ENCODE results near the gene HOXC11.

The HOXC11 gene

DNA sequence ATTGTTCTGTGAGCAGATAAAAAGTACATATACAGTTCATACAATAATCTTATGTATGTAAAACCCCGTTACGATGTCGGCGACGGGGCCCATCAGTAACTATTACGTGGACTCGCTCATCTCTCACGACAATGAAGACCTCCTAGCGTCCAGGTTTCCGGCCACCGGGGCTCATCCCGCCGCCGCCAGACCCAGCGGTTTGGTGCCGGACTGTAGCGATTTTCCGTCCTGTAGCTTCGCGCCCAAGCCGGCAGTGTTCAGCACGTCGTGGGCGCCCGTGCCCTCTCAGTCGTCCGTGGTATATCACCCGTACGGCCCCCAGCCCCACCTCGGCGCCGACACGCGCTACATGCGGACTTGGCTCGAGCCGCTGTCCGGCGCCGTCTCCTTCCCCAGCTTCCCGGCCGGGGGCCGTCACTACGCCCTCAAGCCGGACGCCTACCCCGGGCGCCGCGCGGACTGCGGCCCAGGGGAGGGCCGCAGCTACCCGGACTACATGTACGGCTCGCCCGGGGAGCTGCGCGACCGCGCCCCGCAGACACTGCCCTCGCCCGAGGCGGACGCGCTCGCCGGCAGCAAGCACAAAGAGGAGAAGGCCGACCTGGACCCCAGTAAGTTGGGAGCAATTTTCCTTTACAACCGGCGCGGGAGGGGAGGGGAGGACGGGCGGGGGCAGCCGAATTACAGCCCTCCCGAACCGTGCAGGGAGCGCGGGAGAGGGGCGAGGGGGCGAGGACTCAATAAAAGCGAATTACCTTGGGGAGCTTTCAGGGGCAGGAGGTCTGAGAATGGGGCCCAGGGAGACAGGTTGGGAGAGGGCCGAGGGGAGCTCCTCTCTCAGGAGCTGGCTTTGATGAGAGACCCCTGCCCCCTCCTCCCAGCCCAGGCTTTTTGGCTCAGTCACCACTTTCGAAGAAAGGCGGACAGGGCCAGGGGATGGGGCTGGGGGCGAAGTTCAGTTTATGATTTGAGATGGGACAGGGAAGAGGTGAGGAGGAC is 27.5 kb downstream of the HOXC11 start, which contains the start of gene HOXC9:
Gene HOXC9 (plus strand): TSS at position 46 of the 999 bp plus-strand sequence. CDS start 28 bp downstream, at position 74.
- DNase-seq (ENCODE audit: insufficient read length, low spot score) (no peak), FAIRE-seq (no peak)
- TF ChIP-seq PAX5 (IDR thresholded peaks at IDR 0.05; ENCODE audit: insufficient read depth, low read length, severe bottlenecking): no peak
- TF ChIP-seq SPI1 (IDR thresholded peaks at IDR 0.05; ENCODE audit: low read depth, low read length): no peak
- TF ChIP-seq POU2F2 (IDR thresholded peaks at IDR 0.05; ENCODE audit: low read depth, low read length): no peak
- no peak for TF ChIP-seq TAF1 (IDR thresholded peaks at IDR 0.05; ENCODE audit: low read depth, low read length)
- TF ChIP-seq POLR2A (IDR thresholded peaks at IDR 0.05; ENCODE audit: low read depth, low read length): no peak
- TF ChIP-seq POLR2AphosphoS5 (IDR thresholded peaks at IDR 0.05; ENCODE audit: low read depth, low read length): no peak

DNA sequence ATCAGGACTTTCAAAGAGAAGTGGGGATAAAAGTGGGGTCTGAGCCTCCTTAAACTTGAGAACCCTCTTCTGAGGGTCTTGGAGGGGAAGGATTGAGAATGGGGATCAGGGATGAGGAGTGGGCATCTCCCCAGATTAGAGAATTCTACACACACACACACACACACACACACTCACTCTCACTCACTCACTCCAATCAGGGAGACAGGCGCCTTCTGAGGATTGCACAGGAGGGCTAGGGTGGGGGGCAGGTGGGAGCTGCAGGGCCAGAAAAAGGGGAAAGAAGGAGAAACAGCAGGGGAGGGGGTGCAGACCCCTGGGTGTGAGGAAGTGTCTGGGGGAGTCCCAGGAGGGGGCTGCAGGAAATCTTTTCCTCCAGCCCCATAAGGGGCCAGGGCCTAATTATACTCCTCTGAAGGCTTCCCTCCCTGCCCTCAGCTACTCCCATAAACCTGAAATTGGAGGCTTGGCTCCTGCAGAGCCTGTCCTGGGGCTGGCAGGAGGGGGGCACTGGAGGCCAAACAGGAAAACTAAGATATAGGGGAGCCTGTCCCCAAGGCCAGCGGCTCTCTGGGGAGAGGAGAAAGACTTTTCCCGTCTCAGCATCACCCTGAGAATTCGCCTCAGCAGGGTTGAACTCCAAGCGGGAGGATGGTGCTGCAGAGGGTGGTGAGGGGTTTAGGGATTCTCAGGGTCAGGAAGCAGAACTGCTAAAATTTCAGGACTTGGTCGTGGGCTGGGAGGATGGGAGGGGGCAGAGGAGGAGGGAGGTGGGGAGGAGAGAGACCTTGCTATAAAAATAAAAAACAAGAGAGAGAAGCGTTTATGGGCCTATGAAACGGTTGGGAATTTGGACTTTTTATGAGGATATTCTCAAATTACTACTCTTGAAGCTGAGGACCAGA is 28.6 kb downstream of the HOXC11 start:
- DNase-seq (ENCODE audit: insufficient read length, low spot score): no peak
- TF ChIP-seq PAX5 (IDR thresholded peaks at IDR 0.05; ENCODE audit: insufficient read depth, low read length, severe bottlenecking): no peak
- no peak for TF ChIP-seq SPI1 (IDR thresholded peaks at IDR 0.05; ENCODE audit: low read depth, low read length)
- no peak for TF ChIP-seq POLR2A (IDR thresholded peaks at IDR 0.05; ENCODE audit: low read depth, low read length)
- no peak for TF ChIP-seq POLR2AphosphoS5 (IDR thresholded peaks at IDR 0.05; ENCODE audit: low read depth, low read length)
- TF ChIP-seq TAF1 (IDR thresholded peaks at IDR 0.05; ENCODE audit: low read depth, low read length): no peak
- TF ChIP-seq POU2F2 (IDR thresholded peaks at IDR 0.05; ENCODE audit: low read depth, low read length): no peak
- no peak for FAIRE-seq

DNA sequence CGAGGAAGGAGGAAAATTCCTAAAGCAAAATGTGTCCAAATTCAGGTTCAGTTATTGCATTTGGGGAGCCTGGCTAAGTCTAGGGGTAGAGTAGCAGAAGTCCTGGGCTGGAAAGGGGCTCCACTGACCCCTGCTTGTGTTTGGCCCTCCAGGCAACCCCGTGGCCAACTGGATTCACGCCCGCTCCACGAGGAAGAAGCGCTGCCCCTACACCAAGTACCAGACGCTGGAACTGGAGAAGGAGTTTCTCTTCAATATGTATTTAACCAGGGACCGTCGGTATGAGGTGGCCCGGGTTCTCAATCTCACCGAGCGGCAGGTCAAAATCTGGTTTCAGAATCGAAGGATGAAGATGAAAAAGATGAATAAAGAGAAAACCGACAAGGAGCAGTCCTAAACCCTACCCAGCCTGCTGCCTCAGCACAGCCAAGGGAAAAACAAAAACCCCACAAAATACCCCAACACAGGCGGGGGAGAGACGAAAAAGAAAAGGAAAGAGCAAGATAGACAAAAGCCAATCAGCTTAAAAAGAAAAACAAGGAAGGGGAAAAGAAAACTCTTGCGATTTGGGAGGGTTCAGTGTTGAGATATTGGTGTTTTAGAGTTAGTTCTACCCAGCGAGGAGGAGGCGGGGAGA is 29.5 kb downstream of the HOXC11 start:
- FAIRE-seq: no peak
- DNase-seq (ENCODE audit: insufficient read length, low spot score): no peak
- TF ChIP-seq TAF1 (IDR thresholded peaks at IDR 0.05; ENCODE audit: low read depth, low read length) (no peak), POLR2A (IDR thresholded peaks at IDR 0.05; ENCODE audit: low read depth, low read length) (no peak), POU2F2 (IDR thresholded peaks at IDR 0.05; ENCODE audit: low read depth, low read length) (no peak), PAX5 (IDR thresholded peaks at IDR 0.05; ENCODE audit: insufficient read depth, low read length, severe bottlenecking) (no peak), POLR2AphosphoS5 (IDR thresholded peaks at IDR 0.05; ENCODE audit: low read depth, low read length) (no peak), SPI1 (IDR thresholded peaks at IDR 0.05; ENCODE audit: low read depth, low read length) (no peak)

DNA sequence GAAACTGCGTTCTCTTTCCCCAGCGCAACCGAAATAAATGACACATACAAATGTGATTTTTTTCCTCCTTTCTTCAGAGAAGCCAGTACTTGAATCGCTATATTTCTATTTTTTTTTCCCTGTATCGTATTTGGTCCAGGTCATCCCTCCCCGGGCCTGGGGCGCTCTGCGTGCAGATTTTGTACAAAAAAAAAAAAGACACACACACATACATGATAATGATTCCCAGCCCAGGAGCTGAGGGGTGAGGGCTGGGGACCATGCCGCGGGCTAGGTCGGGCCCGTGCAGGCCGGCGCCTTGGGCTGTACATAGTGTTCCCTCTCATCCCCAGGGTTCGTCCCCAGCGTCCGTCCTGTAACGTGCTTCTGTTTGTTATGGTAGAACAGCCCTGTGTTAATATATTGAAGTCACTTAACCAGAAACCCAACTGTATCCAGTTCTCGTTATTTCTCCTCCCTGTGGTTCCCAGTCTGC is 30.0 kb downstream of the HOXC11 start:
- TF ChIP-seq POU2F2 (IDR thresholded peaks at IDR 0.05; ENCODE audit: low read depth, low read length) (no peak), PAX5 (IDR thresholded peaks at IDR 0.05; ENCODE audit: insufficient read depth, low read length, severe bottlenecking) (no peak), SPI1 (IDR thresholded peaks at IDR 0.05; ENCODE audit: low read depth, low read length) (no peak), POLR2A (IDR thresholded peaks at IDR 0.05; ENCODE audit: low read depth, low read length) (no peak), TAF1 (IDR thresholded peaks at IDR 0.05; ENCODE audit: low read depth, low read length) (no peak), POLR2AphosphoS5 (IDR thresholded peaks at IDR 0.05; ENCODE audit: low read depth, low read length) (no peak)
- FAIRE-seq: no peak
- no peak for DNase-seq (ENCODE audit: insufficient read length, low spot score)

DNA sequence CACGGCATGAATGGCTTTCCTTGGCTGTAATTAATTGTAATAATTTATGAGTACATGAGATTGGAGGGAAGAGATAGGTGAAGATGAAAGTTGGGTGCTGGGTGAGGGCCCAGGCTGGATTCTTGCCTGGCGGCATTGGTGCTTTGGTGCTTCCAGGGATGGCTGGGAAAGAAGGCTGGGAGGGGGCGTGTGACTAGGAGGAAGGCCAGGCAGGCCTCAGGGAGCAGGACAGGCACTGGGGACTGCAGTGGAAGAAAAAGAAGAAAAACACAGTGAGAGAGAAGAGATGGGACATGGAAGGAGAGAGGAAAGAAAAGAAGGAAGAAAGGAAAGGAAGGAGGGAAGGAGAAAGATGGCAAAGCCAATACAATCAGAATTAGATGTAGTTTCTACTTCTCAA is 30.7 kb downstream of the HOXC11 start:
- FAIRE-seq (no peak), DNase-seq (ENCODE audit: insufficient read length, low spot score) (no peak)
- TF ChIP-seq SPI1 (IDR thresholded peaks at IDR 0.05; ENCODE audit: low read depth, low read length) (no peak), PAX5 (IDR thresholded peaks at IDR 0.05; ENCODE audit: insufficient read depth, low read length, severe bottlenecking) (no peak), POU2F2 (IDR thresholded peaks at IDR 0.05; ENCODE audit: low read depth, low read length) (no peak), POLR2AphosphoS5 (IDR thresholded peaks at IDR 0.05; ENCODE audit: low read depth, low read length) (no peak), POLR2A (IDR thresholded peaks at IDR 0.05; ENCODE audit: low read depth, low read length) (no peak), TAF1 (IDR thresholded peaks at IDR 0.05; ENCODE audit: low read depth, low read length) (no peak)

DNA sequence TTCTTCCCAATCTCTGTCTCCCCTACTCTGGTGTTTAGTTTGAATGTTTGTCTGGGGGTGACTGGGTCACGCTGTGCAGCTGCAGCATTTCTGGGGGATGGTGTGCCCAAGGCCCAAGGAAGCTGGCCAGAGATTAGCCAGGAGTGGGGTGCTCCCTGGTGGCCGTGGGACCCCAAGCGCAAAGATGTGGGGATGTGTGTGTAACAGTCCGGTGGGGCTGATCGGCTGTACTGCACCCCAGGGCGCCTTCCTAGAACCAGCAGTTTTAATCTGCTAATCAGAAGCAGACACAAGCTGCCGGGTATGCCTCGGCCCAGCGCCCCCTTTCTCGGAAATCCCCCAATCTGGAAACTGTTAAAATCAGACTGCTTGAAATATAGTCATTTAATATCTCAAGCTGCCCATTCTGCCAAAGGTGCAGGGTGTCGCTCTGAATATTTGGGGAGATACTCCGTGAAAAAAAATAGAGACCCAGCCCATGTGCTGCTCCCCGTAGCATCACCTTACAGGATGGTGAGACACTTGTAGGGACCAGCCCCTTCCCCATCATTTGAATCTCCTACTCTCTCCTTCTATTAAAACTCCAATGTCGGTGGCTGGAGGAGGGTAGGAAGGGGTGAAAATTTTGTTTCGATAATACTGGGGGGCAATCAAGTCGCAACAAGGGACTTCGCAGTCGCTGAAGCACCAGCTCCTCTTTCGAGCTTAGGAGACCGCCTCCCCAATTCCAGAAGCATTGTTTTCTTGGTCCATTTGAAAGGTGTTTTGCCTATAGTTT is 31.3 kb downstream of the HOXC11 start:
- TF ChIP-seq POU2F2 (IDR thresholded peaks at IDR 0.05; ENCODE audit: low read depth, low read length): no peak
- no peak for TF ChIP-seq PAX5 (IDR thresholded peaks at IDR 0.05; ENCODE audit: insufficient read depth, low read length, severe bottlenecking)
- no peak for TF ChIP-seq TAF1 (IDR thresholded peaks at IDR 0.05; ENCODE audit: low read depth, low read length)
- TF ChIP-seq POLR2AphosphoS5 (IDR thresholded peaks at IDR 0.05; ENCODE audit: low read depth, low read length): no peak
- TF ChIP-seq POLR2A (IDR thresholded peaks at IDR 0.05; ENCODE audit: low read depth, low read length): no peak
- no peak for TF ChIP-seq SPI1 (IDR thresholded peaks at IDR 0.05; ENCODE audit: low read depth, low read length)
- FAIRE-seq: no peak
- no peak for DNase-seq (ENCODE audit: insufficient read length, low spot score)

DNA sequence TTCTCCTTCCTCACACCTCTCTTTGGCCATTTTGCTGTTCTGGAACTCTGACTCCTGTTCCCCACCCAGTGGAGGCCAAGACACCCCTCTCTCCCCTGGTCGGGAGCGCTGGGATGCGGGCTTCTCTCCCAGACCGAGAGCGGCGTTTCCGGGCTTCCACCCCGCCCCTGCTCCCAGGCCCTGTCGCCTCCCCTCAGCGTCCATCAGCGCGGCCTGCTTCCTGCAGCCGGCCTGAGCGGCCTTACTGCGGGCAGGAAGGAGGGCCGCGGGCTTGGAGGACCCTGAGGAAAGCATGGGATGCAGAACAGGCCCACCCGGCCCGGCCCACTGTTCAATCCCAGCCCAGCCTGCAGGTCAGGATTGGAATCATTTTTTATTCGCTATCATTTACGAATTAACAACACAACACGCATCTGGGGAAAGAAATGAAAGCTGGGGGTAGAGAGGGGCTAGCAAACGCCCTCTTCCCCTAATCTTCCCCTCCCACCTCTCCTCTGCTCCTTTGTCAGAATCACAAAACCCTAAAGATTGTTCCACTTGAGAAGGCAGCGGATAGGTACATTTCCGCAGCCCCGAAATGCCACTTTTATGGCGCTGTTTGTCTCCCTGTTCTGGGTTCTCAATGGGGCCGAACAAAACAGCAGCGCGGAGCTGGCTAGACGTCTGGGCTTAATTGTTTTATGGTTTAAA is 32.1 kb downstream of the HOXC11 start:
- TF ChIP-seq POU2F2 (IDR thresholded peaks at IDR 0.05; ENCODE audit: low read depth, low read length): no peak
- TF ChIP-seq POLR2A (IDR thresholded peaks at IDR 0.05; ENCODE audit: low read depth, low read length): no peak
- FAIRE-seq: no peak
- DNase-seq (ENCODE audit: insufficient read length, low spot score): no peak

DNA sequence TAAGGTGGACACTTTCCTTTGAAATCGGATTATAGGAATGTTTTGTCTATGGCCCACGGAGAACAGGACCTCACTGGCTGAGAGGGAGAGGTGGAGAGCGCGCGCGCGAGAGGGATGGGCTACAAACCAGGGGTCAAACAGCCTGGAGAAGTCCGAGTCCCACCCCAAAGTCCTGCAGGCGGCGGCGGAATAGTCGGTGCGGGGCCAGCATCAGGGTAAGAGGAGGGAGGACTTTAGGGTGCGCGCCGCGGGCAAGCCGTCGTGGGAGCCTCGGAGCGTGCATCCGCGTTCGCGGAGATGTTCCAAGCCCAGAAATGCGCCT is 32.6 kb downstream of the HOXC11 start:
- TF ChIP-seq POLR2A (IDR thresholded peaks at IDR 0.05; ENCODE audit: low read depth, low read length): no peak
- no peak for TF ChIP-seq POU2F2 (IDR thresholded peaks at IDR 0.05; ENCODE audit: low read depth, low read length)
- no peak for TF ChIP-seq SPI1 (IDR thresholded peaks at IDR 0.05; ENCODE audit: low read depth, low read length)
- TF ChIP-seq POLR2AphosphoS5 (IDR thresholded peaks at IDR 0.05; ENCODE audit: low read depth, low read length): no peak
- no peak for TF ChIP-seq PAX5 (IDR thresholded peaks at IDR 0.05; ENCODE audit: insufficient read depth, low read length, severe bottlenecking)
- no peak for TF ChIP-seq TAF1 (IDR thresholded peaks at IDR 0.05; ENCODE audit: low read depth, low read length)
- DNase-seq (ENCODE audit: insufficient read length, low spot score): no peak
- FAIRE-seq: no peak
